ENCODE results near the gene RGS3. TPM values are rescaled to one million over a fixed set of nuclear protein-coding genes. Genes with fewer than 3 reads are reported as not detected.
"Not testable (repeated sequence)": the region's sequence is repeated elsewhere in the genome, so short reads cannot be mapped to it uniquely, and the experiment has no call there.

The RGS3 gene
- polyA plus RNA-seq, 3 donors: 41.4 to 49.8 (median 45.1) TPM

DNA sequence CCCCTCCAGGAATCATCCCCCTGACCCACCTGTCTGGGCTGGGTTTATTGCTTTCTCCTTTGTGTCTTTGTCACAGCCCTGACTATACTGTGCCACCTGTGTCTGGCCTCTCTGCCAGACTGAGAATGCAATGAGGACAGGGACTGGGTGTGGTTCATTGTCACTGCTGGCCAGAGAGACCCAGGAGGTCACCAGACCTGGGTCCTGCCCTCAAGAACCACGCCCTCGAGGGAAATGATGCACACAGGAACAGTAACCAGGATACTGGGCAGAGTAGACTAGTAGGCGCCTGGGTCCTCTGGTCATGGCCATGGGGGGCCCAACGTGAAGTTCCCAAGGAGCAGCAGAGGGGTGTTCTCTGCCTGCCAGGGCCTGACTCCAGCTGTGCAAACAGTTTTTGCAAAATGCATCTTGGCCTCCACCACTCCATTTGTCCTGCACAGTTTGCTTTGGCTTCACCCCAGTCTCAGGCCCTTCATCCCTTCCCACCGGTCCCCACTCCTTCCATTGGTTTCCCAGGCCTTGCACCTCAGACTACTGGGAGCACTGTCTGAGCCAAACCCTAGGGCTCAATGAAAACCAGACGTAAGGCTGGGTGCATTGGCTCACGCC is 17.8 kb downstream of the RGS3 start:
- no peak for DNase-seq (ENCODE audit: extremely low read depth in 1 of 11, low read depth in 9 of 11, low spot score in 4 of 11)

DNA sequence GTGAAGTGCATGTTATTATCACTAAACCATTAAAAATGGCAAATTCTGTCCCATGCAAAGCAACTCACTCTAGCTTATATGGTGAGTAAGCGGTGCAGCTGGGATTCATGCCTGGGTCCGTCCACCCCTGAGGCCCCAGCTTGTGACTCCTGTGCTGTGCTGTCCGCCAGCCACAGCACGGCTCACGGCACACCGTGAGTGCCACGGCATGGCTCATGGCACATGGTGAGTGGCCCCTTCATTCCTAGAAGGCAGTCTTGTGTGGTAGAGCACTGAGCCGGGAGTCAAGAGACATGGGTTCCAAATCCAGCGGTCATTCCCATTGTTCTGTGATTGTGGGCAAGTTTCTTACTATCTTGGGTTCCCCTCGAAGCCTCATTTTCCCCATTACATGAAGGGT is 18.8 kb downstream of the RGS3 start:
- no peak for DNase-seq (ENCODE audit: extremely low read depth in 1 of 11, low read depth in 9 of 11, low spot score in 4 of 11)

DNA sequence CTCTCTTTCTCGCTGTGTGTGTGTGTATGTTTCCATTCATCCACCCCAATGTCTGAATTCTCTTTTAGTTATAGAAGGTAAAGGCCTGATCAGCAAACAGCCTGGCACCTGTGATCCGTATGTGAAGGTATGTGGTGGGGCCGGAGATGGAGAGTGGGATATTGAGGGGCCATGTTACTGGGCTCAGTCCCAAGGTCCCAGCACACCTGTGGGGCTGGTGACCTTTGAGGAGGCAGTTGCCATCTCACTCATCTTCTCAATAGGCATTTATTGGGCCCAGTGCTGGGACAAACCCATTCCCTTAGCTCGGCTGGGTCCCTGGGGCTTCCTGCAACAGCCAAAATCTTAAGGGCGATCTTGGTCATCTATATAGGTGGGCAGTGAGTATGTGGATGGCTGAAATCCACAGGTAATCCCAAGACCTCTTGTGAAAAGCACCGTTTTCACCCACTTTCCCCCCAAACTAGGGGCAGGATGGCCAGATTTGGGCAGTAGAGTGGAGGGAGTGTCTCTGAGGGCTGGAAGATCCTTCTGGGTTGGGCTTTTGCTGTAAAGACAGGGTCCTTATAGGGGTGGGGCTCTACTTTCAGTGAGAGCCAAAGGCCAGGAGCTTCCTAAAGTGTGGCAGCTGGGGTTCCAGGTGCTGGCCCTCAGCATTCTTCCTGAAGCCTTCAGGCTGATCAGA is 19.6 kb downstream of the RGS3 start:
- DNase-seq (ENCODE audit: extremely low read depth in 1 of 11, low read depth in 9 of 11, low spot score in 4 of 11): no peak

DNA sequence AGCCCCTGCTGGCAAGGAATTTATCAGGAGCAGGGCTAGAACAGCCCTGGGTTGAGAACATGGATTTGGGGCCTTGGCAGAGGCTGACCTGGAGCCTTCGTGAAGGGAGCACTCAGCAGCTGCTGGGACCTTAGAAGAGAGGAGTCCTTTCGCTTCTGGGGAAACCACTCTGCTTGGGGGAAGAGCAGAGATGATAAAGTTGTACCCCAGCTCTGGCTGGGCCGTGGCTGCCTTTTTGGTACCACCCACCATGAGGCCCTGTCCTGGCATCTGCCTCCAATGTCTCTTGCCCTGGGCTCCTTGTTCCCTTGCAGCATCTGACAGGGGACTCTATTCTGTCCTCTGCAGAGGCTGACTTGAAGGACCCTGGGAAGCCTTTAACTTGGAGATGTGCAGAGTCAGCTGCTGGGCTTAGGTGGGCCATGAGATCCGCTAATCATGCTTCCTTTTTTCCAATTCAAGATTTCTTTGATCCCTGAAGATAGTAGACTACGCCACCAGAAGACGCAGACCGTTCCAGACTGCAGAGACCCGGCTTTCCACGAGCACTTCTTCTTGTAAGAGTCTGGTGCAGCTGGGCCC is 20.2 kb downstream of the RGS3 start:
- no peak for DNase-seq (ENCODE audit: extremely low read depth in 1 of 11, low read depth in 9 of 11, low spot score in 4 of 11)

DNA sequence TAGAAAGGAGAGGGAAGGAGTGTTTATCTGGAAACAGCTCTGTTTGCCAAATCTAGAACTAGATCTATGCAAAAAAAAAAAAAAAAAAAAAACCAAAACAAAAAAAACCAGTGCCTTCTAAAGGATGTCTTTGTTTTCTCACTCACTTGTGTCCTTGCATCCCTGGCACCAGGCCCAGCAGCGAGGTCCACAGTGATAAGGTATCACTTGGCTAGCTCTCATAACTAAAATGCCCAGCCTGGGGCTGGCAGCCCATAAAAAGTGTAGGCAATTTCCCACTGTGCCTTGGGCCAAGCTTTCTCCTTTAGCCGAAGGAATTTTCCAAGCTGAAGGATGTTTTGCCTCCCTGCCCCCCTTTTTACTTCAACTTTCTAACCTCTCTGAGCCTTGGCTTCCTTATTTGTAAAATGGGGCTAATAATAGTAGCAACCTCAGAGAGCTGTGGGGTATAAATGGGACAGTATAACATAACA is 20.8 kb downstream of the RGS3 start:
- DNase-seq (ENCODE audit: extremely low read depth in 1 of 11, low read depth in 9 of 11, low spot score in 4 of 11): no peak

DNA sequence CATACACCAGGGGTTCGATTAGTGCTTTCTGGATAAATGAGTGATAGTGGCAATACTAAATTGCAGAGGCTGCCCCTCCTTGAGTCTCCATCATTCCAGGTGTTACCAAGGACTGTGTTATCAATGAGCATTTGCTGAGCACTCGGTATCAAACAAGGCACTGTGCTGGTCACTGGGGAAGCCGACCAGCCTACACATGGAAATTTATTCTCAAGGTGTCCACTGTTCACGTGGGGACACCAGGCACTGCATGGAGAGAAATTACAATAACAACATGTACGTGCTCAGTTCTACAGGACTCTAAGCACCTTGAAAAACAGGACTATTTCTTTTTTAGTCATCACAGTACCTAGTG is 22.2 kb downstream of the RGS3 start:
- DNase-seq (ENCODE audit: extremely low read depth in 1 of 11, low read depth in 9 of 11, low spot score in 4 of 11): no peak

DNA sequence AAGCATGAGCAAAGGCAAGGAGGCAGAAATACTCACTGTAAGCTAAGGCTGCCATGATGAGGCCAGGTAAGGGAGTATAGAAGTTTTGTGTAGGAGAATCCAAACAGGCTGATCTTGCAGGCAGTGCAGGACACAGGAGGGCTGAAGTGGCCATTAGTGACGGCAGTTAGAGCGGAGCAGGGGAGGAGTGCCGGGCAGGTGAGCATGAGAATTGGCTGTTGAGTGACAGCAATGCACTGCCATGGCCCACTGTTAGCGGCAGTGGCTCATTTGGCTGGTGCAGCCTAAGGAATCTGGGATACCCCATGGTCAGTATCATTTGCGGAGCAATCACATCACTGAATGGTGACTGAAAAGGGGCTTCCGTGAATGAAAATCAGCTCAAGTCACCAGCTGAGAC is 22.8 kb downstream of the RGS3 start:
- DNase-seq (ENCODE audit: extremely low read depth in 1 of 11, low read depth in 9 of 11, low spot score in 4 of 11): no peak

DNA sequence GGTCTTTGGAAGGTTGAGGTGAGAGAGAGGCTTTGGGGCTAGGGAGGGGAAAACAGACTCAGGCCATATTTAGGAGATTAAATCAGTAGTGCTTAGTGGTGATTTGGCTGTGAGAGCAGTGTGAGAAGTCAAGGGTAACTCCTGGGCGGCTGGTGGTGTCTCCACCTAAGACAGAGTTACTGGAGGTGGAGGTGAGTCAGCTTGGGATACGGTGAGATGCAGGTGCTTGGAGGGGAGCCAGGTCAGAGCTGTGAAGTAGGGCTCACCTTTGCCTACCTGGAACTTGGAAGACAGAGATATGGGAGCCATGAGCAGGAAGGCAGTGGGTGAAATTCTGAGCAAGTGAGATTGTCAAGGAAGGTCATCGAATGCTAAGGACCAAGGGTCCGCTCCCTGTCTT is 24.5 kb downstream of the RGS3 start:
- DNase-seq (ENCODE audit: extremely low read depth in 1 of 11, low read depth in 9 of 11, low spot score in 4 of 11): no peak

DNA sequence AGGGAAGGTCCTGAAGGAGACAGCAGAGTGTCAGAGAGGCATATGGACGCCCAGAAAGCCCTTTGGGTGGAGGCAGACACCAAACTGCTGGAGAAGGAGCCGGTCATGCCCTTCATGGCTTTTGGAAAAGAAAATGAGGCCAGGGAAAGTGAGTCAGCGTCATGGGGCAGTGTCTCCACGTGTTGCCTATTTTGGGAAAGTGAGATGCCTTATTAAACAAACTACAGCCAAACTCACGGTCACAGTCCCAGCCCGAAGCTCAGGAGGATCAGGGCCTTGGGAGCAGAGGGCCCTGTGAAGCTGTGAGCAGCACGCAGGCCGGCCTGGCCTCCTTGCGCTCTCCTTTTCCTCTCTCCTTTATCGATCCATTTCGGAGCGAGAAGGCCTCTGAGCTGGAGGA is 25.0 kb downstream of the RGS3 start:
- DNase-seq (ENCODE audit: extremely low read depth in 1 of 11, low read depth in 9 of 11, low spot score in 4 of 11): no peak

DNA sequence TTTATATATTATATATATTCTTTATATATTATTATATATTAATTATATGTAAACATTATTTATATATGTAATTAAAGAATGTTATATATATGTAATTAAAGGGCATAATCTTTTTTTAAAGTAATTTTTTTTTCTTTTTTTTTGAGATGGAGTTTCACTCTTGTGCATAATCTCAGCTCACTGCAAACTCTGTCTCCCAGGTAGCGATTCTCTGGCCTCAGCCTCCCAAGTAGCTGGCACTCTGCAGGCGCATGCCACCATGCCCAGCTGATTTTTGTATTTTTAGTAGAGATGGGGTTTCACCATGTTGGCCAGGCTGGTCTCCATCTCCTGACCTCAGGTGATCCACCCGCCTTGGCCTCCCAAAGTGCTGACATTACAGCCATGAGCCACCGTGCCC is 27.6 kb downstream of the RGS3 start:
- not testable (repeated sequence) for DNase-seq (ENCODE audit: extremely low read depth in 1 of 11, low read depth in 9 of 11, low spot score in 4 of 11)

DNA sequence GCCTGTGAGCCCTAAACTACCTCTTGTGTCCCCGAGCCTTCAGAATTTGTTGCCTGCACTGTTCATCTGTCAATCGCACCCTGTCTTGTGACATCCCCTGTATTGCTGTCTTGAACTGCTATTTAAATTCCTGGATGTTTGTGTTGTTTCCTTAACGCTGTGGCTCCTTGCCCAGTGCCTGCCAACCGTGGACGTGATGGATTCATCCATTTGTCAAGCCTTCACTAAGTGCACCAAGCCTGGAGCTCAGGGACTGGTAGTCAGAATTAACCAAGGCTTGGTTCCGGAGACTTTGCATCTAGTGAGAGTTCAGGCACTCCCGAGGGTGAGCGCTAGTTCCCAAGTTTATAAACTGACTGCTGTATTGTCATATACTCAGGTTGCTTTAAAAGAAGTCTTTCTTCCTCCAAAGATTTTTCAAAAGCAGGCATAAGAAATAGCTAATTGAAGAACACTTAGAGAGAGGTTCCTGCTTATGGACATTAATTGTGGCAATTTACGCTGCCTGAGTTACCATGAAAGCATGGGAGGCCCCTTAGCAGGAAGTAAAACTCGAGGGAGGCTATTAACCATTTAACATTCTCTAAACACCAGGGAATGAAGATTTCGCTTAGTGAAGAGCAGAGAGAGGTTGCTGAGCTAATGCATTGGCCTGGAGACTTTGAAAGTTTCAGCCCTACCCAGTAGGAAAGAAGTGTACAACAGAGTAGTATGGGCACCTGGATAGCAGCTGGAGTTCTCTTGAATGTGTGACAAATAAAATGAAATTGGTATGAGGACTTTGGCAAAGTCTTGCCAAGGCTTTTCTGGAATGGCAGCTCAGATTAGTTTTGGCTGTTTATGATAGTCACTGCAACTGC is 29.0 kb downstream of the RGS3 start:
- DNase-seq (ENCODE audit: extremely low read depth in 1 of 11, low read depth in 9 of 11, low spot score in 4 of 11): no peak

DNA sequence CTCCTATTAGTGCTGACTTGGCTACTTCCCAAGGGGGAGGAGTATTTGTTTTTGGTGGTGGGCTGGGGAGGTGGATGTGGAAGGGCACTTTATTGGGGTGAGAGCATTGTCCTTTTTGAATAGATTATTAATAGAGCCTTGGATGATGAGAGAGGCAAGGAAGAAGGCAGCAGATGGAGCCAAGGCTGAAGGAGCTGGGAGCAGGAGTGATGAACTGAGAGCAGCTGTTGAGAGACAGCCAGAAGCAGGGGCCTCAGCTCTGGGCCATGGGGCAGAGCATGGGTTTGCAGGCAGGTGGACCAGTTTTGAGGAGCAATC is 29.6 kb downstream of the RGS3 start:
- no peak for DNase-seq (ENCODE audit: extremely low read depth in 1 of 11, low read depth in 9 of 11, low spot score in 4 of 11)

DNA sequence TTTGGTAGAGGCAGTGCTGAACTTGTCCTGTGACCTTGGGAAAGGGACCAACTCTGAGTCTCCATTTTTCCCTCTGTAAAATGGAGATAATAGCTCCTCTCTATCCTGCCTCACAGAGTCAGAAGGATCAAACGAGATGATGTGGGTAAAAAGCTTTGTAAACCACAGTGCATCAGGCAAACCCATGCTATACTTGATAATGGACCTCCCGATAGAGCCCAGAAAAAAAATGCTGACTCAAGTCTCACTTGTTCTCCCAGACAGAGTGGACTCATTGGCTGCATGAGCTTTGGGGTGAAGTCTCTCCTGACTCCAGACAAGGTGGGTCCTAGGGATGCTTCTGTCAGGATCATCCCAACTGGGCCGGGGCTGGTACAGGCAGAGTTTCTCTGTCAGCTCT is 32.0 kb downstream of the RGS3 start:
- DNase-seq (ENCODE audit: extremely low read depth in 1 of 11, low read depth in 9 of 11, low spot score in 4 of 11): no peak

DNA sequence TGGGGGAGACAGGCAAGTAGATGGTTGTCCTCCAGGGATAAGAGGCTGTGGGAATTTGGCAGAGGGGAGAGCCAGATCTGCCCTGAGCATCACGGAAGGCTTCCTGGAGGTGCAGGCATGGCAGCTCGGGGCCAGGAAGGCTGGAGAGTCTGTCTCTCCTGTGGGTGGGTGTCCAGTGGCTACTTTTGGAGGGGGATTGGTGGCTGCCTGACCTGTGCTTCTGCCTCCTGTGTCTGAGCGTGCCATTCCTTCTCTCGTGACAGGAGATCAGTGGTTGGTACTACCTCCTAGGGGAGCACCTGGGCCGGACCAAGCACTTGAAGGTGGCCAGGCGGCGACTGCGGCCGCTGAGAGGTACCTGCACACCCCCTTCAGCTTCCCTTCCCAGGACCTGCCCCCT is 33.5 kb downstream of the RGS3 start:
- DNase-seq (ENCODE audit: extremely low read depth in 1 of 11, low read depth in 9 of 11, low spot score in 4 of 11): no peak

DNA sequence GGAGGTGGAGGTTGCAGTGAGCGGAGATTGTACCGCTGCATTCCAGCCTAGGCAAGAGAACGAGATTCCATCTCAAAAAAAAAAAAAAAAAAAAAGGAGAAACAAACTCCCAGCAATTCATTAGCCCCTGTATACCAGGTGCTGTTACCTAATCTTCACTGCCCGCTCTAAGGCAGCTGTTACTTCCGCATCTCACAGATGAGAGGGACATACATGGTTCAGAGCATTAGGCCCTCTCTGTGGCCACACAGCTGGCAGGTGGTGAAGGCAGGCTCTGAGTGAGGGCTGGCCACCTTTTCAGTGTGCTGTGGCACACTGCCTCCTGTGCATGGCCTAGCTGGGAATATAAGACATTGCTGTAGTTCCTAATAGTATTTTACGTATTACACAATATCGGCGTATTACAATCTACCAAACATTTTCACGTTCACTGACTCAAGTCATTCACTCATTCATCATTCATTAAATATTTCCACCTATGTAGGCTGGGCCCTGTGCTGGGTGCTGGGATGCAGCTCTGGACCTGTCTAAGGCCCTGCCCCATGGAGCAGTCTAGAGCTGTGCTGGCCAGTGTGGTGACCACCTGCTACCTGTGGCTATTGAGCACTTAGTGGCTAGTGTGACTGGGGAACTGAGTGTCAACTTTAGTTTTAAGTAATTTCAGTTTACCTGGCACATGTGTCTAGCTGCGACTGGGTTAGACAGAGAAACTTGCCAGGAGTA is 35.8 kb downstream of the RGS3 start:
- DNase-seq (ENCODE audit: extremely low read depth in 1 of 11, low read depth in 9 of 11, low spot score in 4 of 11): no peak

DNA sequence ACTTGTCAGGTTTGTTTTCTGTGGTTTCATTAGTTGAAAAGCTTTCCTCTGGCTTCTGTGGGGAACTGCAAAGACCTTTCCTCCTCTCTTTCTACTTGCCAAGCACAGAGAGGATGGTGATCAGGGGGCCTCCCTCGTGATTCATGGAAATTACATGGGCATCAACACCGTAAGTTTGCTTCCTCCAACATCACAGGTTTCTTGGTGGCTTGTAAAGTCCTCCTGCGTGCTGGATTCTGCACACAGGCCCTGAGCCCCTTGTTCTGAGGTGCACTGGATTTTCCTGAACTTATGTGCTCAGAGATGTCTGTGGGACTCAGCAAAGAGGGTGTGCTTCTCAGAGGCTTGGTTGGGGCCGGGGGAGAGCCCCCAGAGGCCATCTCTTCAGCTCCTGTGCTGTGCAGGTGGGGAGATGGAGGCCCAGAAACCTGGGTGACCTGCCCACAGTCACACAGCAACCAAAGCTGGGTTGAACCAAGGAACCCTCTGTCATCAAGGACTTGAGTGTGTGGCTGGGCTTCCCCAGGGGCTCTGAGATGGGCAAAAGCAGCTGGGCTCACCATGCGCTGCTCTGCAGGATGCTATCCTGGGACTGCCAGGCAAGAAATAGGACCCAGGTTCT is 36.5 kb downstream of the RGS3 start:
- DNase-seq (ENCODE audit: extremely low read depth in 1 of 11, low read depth in 9 of 11, low spot score in 4 of 11): no peak

DNA sequence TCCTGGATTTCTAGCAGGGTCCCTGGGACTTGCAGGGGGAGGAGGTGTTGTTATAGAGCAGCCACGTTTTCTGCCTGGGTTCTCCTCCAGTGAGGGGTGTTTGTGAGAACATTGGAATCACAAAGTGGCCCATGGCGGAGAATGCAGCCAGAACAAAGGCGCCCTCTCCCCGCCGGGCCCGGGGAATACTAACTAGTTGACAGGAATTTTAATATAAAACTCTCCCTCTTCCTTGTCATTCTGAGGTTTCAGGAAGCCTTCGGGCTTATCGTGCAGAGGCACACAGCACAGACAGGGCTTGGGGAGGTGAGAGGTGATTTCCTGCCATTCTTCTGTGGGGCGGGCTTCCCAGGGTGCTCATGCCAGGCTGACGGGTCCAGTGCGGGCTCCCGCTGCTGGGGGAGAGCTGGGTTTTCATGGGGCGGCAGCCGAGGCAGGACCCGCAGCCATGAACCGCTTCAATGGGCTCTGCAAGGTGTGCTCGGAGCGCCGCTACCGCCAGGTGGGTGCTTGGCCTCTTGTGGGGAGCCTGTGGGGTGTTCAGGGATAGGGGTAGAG is 37.7 kb downstream of the RGS3 start:
- DNase-seq (ENCODE audit: extremely low read depth in 1 of 11, low read depth in 9 of 11, low spot score in 4 of 11): no peak

DNA sequence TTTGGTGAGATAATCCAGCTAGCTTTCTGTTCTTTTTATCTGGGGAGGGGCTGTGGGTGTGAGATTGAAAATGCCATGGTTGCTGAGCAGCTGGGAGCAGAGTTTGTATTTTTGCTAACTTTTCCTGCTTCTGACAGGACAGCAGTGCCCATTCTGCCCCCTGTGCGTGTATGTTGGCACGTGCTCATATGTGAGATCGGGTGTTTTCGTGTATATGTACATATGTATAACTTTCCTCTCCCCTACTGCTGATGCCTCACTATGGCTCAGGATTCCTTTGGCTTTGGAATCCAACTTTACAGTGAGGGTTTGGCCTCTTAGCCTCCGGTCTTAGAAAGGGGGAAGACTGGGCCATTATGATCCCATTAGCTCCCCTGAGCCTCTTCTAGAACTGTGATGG is 38.3 kb downstream of the RGS3 start:
- no peak for DNase-seq (ENCODE audit: extremely low read depth in 1 of 11, low read depth in 9 of 11, low spot score in 4 of 11)
